ENCODE data around the gene GSTA5. TPM values are rescaled to one million over a fixed set of nuclear protein-coding genes. Genes with fewer than 3 reads are reported as not detected.
"Not testable (repeated sequence)": the region's sequence is repeated elsewhere in the genome, so short reads cannot be mapped to it uniquely, and the experiment has no call there.

Gene GSTA5
- total RNA-seq, 4 donors from 2014 or later, result not detected

DNA sequence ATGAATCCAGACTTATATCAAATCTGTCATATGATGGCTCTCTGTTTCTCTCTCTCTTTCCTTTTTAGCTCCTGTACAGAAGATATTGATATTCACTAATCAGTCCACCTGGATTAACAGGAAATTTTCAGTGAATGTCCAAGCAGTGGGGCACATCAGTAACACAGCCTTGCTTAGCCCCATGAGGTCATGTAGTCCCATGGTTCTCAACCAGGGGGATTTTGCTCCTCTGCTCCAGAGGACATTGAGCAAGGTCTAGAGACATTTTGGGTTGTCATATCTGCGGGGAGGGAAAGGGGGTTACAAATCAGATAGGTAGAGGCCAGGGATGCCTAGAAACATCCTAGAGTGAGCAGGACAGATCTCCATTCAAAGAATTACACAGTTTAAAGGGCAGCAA is 37.8 kb downstream of the GSTA5 start:
- Histone ChIP-seq H3K9me3 (no peaks in the 10 kb centered on the region), H3K4me3 (no peak overlapping the region), H3K27me3 (no peaks in the 10 kb centered on the region), H3K4me1 (no peaks in the 10 kb centered on the region), H3K36me3 (no peaks in the 10 kb centered on the region), H3K27ac (replicated peaks in 1 of 4) (no peak overlapping the region)
- no peak for DNase-seq (ENCODE audit: extremely low spot score)
- intact Hi-C loops (cut with DNase I), result no loop called here
- TF ChIP-seq EP300 (IDR thresholded peaks at IDR 0.05), result no peak
- TF ChIP-seq POLR2AphosphoS5 (IDR thresholded peaks at IDR 0.05), result no peak
- TF ChIP-seq POLR2A (IDR thresholded peaks at IDR 0.05; ENCODE audit: low read depth), result no peak
- TF ChIP-seq, protein P1, sequence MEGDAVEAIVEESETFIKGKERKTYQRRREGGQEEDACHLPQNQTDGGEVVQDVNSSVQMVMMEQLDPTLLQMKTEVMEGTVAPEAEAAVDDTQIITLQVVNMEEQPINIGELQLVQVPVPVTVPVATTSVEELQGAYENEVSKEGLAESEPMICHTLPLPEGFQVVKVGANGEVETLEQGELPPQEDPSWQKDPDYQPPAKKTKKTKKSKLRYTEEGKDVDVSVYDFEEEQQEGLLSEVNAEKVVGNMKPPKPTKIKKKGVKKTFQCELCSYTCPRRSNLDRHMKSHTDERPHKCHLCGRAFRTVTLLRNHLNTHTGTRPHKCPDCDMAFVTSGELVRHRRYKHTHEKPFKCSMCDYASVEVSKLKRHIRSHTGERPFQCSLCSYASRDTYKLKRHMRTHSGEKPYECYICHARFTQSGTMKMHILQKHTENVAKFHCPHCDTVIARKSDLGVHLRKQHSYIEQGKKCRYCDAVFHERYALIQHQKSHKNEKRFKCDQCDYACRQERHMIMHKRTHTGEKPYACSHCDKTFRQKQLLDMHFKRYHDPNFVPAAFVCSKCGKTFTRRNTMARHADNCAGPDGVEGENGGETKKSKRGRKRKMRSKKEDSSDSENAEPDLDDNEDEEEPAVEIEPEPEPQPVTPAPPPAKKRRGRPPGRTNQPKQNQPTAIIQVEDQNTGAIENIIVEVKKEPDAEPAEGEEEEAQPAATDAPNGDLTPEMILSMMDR (IDR thresholded peaks at IDR 0.05), result no peak
- 82% methylated on average over 1 of the region's 1 CpG for WGBS

DNA sequence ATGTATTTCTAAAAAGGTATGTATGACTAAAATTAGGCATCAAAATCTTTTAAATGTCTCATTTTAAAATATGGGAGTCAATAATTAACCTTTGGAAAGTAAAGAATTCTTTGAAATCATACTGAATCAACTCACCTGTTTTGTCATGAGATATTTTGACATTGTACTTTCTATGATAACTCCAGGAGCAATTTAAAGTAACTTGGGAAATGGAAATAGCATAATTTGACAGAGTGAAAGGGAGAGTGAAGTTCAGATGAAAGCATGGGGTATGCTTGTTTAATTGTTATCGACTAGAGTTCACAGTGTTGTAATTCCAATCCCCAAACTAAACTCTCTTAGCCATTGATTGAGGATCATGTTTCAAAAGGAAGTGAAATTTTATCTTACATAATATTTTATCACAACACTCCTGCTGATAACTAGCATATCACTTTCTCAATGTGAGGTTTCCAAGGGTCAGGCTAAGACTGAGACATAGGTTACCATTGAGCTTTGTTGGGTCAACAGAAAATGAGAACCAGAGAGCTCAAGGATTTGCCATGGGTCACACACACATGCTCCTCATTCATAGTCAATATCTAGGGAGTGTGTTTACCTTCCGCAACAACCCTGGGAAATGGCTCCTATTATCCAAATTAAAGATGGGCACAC is 39.3 kb downstream of the GSTA5 start:
- Histone ChIP-seq H3K4me1 (no peaks in the 10 kb centered on the region), H3K36me3 (no peaks in the 10 kb centered on the region), H3K27me3 (no peaks in the 10 kb centered on the region), H3K27ac (replicated peaks in 1 of 4) (no peak overlapping the region), H3K4me3 (no peak overlapping the region), H3K9me3 (no peaks in the 10 kb centered on the region)
- intact Hi-C loops (cut with DNase I), result no loop called here
- WGBS, result 83% methylated on average over 2 of the region's 2 CpGs
- no peak for TF ChIP-seq POLR2A (IDR thresholded peaks at IDR 0.05; ENCODE audit: low read depth)
- TF ChIP-seq, protein P1 (IDR thresholded peaks at IDR 0.05), result no peak
- no peak for TF ChIP-seq POLR2AphosphoS5 (IDR thresholded peaks at IDR 0.05)
- TF ChIP-seq EP300 (IDR thresholded peaks at IDR 0.05), result no peak
- no peak for DNase-seq (ENCODE audit: extremely low spot score)

DNA sequence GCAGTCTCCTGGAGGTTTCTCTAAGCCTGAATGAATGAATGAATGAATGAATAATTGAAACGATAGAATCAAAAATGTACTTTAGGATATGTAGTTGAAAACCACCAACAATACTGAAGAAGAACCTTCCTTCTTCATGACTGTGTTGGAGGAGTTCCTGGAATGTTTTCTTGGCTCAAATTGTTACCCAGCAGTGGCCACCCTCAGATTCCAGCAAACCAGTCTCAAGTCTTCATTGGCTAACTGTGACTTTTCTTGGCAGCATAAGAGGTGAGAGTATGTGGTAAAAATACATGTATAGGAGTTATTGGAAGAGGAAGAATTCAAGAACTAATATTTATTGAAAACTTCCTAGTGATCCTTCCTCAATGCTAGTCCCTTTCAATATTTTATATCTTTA is 41.3 kb downstream of the GSTA5 start:
- intact Hi-C loops (cut with DNase I); H3K4me3 ChIP-seq; H3K27ac ChIP-seq (replicated peaks in 1 of 4); DNase-seq (ENCODE audit: extremely low spot score); H3K4me1 ChIP-seq; H3K36me3 ChIP-seq; H3K27me3 ChIP-seq; H3K9me3 ChIP-seq: not testable (repeated sequence)
- 85% methylated on average over 1 of the region's 1 CpG for WGBS

DNA sequence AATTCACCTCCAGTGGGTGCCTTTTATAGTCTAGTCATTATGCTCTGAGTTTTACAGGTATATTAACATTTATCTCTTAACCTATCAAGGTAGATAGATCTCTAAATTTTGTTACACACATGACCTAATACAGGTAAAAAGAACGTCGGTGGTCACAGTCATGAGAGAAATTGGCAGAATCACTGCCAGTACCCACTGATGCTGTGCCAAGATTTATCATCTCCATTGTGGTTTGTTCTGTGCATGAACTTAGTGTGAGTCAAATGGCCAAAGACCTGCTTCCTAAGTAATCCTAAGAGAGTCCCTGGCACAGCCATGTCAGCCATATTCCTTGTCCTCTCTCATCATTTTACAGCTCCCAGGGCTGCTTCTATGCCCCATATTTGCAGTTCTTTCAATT is 46.2 kb downstream of the GSTA5 start:
- H3K27me3 ChIP-seq; H3K36me3 ChIP-seq; H3K4me3 ChIP-seq; H3K27ac ChIP-seq (replicated peaks in 1 of 4); intact Hi-C loops (cut with DNase I); H3K9me3 ChIP-seq; H3K4me1 ChIP-seq; DNase-seq (ENCODE audit: extremely low spot score): not testable (repeated sequence)
- 79% methylated on average over 2 of the region's 2 CpGs for WGBS

DNA sequence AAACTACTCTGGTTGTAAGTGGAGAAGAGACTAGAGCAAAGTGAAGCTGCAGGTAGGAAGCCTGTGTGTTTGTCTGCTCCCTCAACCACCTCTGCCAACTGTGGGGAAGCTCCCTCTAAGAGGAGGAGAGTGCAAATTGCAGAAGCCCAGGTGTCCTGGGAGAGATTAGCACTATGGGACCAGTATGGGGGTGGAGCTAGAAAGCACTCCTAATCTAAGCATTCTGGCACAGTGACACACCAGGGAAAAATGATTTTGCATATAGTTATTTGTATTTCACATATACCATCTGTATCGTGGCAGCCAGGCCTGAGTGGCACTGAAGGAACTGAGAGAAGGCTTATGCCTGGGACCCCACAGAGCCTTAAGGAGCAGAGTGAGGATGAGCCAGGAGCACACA is 49.8 kb downstream of the GSTA5 start:
- no peaks in the 10 kb centered on the region for H3K4me1 ChIP-seq
- no peak overlapping the region for H3K4me3 ChIP-seq
- intact Hi-C loops (cut with DNase I), result no loop called here
- no peaks in the 10 kb centered on the region for H3K36me3 ChIP-seq
- 0% methylated on average over 1 of the region's 1 CpG for WGBS
- peaks cover 0 to 5% (median 0%) of the 10 kb centered on the region in 4 donors for H3K9me3 ChIP-seq
- no peaks in the 10 kb centered on the region for H3K27me3 ChIP-seq
- TF ChIP-seq POLR2AphosphoS5 (IDR thresholded peaks at IDR 0.05), result no peak
- TF ChIP-seq EP300 (IDR thresholded peaks at IDR 0.05), result no peak
- TF ChIP-seq POLR2A (IDR thresholded peaks at IDR 0.05; ENCODE audit: low read depth), result no peak
- TF ChIP-seq, protein P1 (IDR thresholded peaks at IDR 0.05), result no peak
- no peak overlapping the region for H3K27ac ChIP-seq (replicated peaks in 1 of 4)
- DNase-seq (ENCODE audit: extremely low spot score), result no peak

DNA sequence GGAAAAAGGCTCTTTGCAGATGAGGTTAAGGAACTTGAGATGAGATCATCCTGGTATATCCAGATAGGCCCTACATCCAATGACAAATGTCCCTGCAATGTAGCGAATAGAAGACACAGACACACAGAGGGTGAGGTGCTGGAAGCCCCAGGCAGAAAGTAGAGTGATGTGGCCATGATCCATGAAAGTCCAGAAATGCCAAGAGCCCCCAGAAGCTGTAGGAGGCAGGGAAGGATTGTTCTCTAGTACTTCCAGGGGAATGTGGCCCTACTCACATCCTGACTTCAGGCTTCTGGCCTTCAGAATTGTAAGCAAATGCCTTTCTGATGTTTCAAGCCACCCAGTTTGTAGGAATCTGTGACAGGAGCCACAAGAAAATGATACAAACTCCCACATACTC is 51.0 kb downstream of the GSTA5 start:
- DNase-seq (ENCODE audit: extremely low spot score); intact Hi-C loops (cut with DNase I): not testable (repeated sequence)
- WGBS, result 83% methylated on average over 1 of the region's 1 CpG

More for the DNA sequence above, 51.0 kb downstream of the GSTA5 start:
- not testable (repeated sequence) for H3K36me3 ChIP-seq; H3K9me3 ChIP-seq; H3K27ac ChIP-seq (replicated peaks in 1 of 4); H3K27me3 ChIP-seq; H3K4me3 ChIP-seq; H3K4me1 ChIP-seq
